Fibroblast of mammary gland (primary cell): ENCODE measurements around the gene CDKAL1.
"Not testable (repeated sequence)": the region's sequence is repeated elsewhere in the genome, so short reads cannot be mapped to it uniquely, and the experiment has no call there.

ENCODE experiments used
- DNase-seq: peaks from one replicate; pipeline ENCODE4 v3.0.0-alpha.2; 2010; ENCODE audit warnings: low read depth
- H3K4me3 ChIP-seq: 2 replicates; pipeline ENCODE4 v1.5.1; 2011; ENCODE audit warnings: low read depth, mild to moderate bottlenecking, low read length, moderate library complexity; ENCODE audit not compliant: control insufficient read depth
- TF ChIP-seq, protein P1 (sequence below): conservative IDR thresholded peaks from 2 replicates; pipeline ENCODE4 v1.5.1; 2011; ENCODE audit warnings: low read depth, low read length, inconsistent platforms; ENCODE audit not compliant: control insufficient read depth, insufficient read depth

CDKAL1 gene

DNA sequence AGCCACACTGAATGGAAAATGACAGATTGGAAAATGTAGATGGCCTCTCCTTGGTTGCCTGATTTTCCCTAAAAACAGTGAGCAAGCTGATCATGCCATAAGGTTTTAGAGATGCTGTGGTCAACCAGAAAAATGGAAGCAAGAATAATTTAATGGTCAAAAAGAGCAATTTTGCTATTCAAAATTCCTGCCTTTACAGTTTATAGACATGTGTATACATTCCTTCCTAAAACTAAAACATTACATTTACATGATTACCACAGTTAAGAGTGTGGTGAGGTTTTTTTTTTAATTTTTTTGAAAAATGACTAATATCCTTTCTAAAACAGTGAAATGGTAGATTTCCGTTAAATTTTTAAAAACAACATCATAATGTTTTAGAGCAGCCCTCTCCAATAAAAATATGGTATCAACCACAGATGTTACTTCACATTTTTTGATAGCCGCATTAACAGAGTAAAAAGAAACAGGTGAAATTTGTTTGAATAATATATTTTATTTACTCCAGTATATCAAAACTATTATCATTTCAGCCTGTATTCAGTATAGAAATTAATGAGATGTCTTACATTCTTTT, 652.3 kb downstream of the CDKAL1 start:
- H3K4me3 ChIP-seq = no peak overlapping the region
- TF ChIP-seq, protein P1, sequence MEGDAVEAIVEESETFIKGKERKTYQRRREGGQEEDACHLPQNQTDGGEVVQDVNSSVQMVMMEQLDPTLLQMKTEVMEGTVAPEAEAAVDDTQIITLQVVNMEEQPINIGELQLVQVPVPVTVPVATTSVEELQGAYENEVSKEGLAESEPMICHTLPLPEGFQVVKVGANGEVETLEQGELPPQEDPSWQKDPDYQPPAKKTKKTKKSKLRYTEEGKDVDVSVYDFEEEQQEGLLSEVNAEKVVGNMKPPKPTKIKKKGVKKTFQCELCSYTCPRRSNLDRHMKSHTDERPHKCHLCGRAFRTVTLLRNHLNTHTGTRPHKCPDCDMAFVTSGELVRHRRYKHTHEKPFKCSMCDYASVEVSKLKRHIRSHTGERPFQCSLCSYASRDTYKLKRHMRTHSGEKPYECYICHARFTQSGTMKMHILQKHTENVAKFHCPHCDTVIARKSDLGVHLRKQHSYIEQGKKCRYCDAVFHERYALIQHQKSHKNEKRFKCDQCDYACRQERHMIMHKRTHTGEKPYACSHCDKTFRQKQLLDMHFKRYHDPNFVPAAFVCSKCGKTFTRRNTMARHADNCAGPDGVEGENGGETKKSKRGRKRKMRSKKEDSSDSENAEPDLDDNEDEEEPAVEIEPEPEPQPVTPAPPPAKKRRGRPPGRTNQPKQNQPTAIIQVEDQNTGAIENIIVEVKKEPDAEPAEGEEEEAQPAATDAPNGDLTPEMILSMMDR = no peak
- DNase-seq = no peak

GRCh38 chr6:21187485-21187884, 653.2 kb downstream of the CDKAL1 start:
- TF ChIP-seq, protein P1 = no peak
- no peak overlapping the region for H3K4me3 ChIP-seq
- DNase-seq = no peak

- no peak overlapping the region for H3K4me3 ChIP-seq
- no peak for DNase-seq
- TF ChIP-seq, protein P1 = no peak
Observed at GRCh38 chr6:21188505-21189223, 654.4 kb downstream of the CDKAL1 start.

DNA sequence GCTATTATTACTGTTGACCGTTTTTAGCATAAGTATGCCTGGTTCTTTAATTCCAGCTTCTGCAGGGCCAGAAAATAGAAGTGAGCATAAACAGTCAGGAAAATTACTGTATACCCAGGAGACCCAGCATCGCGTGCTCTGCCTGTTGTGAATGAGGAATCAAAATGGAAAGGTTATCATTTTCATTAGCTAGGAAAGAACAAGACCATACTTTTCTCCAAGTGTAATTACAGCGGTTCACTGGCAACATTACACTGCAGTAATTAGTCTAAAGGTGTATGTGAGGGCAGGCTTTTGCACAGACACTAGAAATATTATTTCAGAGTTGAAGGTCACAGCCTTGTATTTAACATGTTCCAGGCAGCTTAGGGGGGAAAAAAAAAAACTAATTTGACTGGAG, 655.5 kb downstream of the CDKAL1 start:
- H3K4me3 ChIP-seq = no peak overlapping the region
- TF ChIP-seq, protein P1 = no peak
- DNase-seq = no peak

DNA sequence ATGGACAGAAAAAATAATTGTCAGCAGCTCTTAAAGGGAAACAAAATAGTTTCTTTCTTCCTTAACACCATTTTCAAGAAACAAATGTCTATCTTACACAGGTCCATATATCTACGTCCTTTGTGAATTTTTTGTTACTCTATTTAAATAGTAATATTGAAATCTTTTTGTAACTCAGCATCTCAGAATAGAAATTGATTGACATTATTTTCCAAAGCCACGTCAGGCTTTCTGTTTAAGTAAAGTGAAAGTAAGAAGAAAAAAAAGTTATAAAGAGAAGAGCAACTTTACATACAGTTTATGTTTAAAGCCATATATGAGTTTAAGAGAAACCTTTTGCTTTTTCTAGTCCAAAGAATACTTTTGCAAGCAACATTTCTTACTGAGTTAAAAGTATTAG, 656.4 kb downstream of the CDKAL1 start:
- TF ChIP-seq, protein P1 = no peak
- H3K4me3 ChIP-seq = no peak overlapping the region
- no peak for DNase-seq

- TF ChIP-seq, protein P1 = no peak
- H3K4me3 ChIP-seq = no peak overlapping the region
- no peak for DNase-seq
Observed at GRCh38 chr6:21193790-21194475, 659.7 kb downstream of the CDKAL1 start.

DNA sequence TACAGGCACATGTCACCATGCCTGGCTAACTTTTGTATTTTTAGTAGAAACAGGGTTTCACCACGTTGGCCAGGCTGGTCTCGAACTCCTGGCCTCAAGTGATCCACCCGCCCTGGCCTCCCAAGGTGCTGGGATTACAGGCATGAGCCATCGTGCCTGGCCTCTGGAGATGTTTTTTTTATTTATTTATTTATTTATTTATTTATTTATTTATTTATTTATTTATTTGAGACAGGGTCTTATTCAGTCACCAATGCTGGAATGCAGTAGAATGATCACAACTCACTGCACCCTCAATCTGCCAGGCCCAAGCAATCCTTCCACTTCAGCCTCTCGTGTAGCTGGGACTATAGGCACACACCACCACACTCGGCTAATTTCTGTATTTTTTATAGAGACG, 661.0 kb downstream of the CDKAL1 start:
- H3K4me3 ChIP-seq, DNase-seq: not testable (repeated sequence)
